NCI-H2227 (cell line): ENCODE data around the gene DPEP2NB.

Source experiments
- DNase-seq: peaks from one replicate; lab custom pipeline; 2025; ENCODE audit not compliant: unreplicated experiment; lab: John Stamatoyannopoulos, UW

The DPEP2NB gene

DNA sequence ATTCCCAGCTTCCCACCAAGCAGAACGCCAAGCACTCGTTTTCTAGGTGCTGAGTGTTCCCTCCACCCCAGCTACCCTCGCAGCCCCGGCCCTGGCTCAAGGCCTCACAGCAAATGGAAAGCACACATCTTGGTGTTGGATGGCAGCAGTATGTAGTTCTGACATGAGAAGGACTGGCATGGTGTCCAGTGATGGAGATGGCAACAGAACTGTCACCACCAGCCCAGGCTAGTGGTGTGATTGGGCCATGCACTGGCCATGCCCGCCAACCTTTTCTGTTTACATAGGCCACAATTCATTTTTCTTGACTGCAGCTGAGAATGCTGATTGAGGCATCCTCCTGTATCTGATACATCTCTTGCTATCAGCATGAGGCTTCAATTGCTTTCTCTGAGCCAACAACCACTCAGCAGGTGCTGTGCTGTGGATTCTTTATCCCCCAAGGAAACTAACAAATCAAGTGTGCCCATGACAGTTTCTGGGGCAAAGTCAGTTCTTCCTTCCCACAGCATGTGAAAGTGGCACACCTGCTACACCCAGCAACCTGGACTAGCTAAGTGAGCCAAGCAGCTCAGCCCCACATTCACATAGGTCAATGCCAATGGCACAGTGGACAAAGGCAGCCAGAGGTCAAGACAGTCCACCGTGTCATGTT is 51.1 kb downstream of the DPEP2NB start:
- DNase-seq = no peak

DNA sequence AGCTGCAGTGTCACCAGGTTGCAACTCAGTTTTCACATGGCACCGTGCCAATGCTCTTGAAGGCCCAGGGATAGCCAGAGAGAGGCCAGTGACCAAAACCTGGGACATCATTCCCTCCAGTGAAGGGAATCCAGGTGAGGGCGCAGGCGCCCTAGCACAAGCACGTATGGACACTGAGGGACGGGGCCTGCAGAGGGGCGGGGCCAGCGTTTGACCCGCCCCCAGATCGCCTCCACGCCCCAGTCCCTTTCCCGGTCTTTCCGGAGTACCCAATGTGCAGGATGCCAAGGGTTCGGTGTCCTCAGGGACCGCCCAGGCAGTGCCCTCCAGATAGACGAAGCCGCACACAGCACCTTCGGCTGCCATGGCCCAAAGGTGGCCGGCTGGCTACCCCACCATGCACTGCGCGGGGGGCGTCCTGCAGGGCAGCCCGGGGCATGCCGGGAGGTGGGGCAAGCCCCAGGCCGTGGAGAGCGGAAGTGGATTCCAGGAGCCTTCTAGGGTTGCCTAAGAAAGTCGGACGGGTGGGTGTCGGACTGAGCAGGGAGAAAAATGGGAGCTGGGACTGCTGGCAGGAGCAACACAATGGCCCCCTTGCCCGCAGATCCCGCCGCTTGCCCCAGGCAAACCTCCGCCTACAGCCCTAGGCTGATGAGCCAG is 51.9 kb downstream of the DPEP2NB start:
- no peak for DNase-seq
